Body of pancreas (tissue), 4 donors: ENCODE measurements around the gene SEMA3G.

Experiments used
- CTCF ChIP-seq, 7 experiments: fragments of 450-650 bp in 4 of 7; fragments of 200-600 bp in 3 of 7; sonication (generic) in 3 of 7; IDR thresholded peaks; one replicate each; pipeline ENCODE4 v1.5.1; 2016 to 2019; ENCODE audit warnings: antibody characterized with exemption in 7 of 7
- POLR2A ChIP-seq, 3 donors: fragments of 450-650 bp; IDR thresholded peaks; one replicate each; pipeline ENCODE4 v1.6.1; 2016; ENCODE audit warnings: antibody characterized with exemption in 3 of 3, mild to moderate bottlenecking in 2 of 3

GRCh38 chr3:52443791-52444687 is 864 bp downstream of the SEMA3G start:
- no peak for TF ChIP-seq POLR2A (IDR thresholded peaks at IDR 0.05)
- TF ChIP-seq CTCF (IDR thresholded peaks at IDR 0.05): no peak
